Germinal center (tissue), 1 donor: Measurements from ENCODE around the gene HHEX.
A peak's percentile ranks its signal among the peaks of the same experiment; 100 is the strongest.

Experiments
- DNase-seq: peaks from one replicate; pipeline ENCODE4 v3.0.0; 2012; ENCODE audit warnings: mixed read lengths, low spot score

Gene HHEX

DNA sequence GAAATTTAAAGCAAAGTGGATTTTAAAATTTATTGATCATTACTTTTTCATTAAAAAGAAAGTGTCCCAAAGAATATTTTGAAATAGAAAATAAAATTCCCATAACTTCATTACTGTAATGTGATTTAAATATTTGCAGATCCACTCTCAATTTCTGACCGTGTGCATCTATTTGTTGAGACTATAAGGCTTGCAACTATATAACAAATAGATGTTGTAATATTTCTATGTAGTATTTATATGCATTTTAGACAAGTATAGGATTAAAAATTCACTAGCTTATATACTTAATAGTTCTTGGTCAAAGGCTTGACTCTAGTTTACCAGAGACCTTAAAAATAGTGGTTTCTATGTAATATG is 3.8 kb downstream of the HHEX start:
- no peak for DNase-seq

DNA sequence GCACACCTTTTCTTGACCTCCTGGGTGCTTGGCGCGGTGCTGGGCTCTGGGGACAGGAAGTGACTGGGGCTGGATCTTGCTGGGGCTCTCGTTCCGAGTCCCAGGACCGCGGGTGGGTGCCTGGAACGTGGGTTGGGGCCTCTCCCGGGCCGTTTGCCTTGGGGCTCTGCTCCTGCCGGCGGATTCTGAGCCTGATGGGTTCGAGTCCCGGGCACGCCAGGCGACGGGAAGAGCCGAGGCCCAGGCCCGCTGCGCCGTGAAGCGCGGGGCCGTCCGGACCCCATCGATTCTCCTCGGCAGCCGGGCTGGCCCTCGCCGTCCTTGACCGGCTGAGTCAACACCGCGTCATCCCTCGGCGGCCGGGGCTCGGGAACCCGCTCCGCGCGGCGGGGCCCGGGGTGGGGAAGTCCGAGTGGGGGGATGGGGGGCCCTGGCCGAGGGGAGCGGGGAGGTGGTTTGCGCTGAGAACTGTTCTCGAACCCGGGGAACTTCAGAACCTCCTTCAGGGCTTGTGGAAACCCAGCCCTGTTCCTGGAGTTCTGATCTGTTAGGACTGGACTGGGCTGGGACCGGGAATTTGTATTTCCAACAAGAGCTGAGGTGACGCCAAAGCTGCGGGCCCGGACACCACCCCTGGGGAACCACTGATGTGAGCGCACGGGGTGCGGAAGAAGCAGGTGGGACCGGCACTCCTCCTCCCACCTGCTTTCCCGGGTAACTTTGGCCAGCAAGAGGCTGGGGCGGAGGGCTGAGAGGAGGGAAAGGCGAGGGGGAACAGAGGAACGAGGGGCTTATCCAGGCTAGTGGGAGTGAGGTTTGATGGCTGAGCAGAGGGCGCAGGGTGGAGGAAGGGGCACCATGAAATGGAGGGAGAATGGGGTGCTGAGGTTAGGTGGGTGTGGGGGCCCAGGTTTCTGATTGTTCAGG is 6.2 kb downstream of the HHEX start:
- DNase-seq = no peak

DNA sequence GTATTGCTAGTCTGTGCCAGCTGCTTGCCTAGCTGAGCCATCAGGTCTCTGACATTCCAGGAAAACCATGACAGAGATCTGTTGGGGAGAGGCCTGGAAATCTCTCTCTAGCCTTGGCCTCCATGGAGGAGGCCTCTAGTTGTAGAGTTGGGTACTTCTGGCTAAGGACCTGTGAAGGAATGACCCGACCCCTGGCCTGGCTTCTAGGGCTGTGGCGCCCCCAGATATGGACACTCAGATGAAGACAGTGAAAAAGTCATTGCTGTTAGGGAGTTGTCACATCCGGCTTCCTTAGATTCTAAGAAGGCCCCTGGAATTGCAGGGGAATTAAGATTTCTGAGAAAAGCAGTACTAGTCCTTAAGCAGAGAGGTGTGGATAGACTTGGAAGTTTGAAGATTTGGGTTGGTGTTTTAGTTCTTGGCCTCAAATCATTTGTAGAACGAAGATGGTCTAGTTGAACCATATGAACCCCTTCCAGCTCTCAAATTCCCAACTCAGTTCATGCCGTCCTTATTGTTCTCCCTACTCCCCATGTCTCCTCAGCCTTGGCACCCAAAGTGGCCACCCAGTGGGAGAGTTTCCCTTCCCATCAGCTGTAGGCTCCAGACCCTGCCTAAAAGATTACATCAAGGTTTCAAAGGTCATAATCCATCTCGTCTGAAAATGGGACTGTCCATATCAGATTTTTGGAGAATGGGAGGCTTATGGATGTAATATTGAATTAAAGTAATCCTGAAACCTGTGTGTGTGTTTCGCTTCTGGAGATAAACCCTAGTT is 7.0 kb downstream of the HHEX start:
- DNase-seq = no peak

DNA sequence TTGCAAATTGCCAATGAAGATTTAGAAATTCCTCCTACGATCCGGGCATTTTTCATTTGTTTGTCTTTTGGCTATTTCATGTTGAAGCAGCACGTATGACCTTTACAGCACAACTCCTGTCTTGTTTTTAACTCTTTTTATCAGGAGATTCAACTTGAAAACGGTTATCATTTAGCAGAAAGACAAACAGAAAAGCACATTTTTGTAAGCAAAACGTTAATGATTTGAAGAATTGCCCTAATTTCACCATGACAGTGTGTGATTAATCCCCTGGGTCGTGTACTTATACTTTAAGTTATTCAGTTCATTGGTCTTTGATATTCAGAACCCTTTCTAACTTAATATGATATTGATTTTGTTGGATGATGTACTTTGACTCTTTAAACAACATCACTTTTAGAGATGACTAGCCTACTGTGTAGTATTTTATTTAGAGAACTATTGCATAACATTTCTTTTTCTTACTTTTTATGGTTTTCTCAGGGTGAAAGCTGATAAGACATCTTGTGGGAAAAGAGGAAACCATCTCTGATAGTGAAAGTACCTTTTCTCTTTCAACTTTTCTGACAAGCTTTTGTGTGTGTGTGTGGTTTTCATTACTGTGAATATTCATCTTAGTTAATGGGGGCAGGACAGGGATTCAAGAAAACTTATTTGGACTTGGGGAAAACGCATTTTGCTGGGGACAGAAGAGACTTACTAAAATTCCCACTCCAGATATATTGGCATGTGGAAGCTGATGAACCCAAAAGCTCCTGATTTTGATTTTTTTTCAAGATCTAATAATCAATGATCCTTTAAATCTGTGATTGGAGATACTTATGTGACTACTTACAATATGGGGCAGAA is 8.1 kb downstream of the HHEX start:
- no peak for DNase-seq

GRCh38 chr10:92699193-92699517 is 9.4 kb downstream of the HHEX start:
- no peak for DNase-seq

GRCh38 chr10:92699518-92700381 is 10.0 kb downstream of the HHEX start:
- DNase-seq = peak; percentile 48

DNA sequence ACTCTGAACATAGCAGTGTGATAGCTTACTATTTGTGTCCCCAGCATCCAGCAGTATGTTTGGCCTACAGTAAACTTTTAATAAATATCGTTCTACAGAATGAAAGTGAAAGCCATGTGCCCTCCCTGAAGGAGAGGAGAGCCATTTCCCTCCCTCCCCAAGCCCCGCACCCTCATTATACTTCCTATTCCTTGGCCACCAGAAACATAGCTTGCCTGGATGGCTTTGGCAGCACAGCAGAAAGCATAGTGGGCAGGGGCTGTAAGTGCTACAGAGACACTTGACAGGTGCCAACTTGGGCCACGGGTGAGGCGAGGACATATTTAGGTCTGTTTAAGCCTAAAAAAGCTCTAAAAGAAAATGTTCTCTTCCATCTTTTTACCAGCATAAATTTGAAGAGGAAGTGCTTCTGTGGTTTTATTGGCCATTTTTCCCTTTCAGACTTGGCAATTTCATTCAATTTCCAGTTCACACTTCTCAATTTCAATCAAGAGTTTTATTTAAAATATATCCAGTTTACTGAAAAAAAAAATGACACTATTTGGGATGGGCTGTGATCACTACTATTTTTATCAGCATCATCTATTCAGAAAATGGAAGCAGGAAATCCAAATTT is 12.7 kb downstream of the HHEX start:
- DNase-seq = no peak

DNA sequence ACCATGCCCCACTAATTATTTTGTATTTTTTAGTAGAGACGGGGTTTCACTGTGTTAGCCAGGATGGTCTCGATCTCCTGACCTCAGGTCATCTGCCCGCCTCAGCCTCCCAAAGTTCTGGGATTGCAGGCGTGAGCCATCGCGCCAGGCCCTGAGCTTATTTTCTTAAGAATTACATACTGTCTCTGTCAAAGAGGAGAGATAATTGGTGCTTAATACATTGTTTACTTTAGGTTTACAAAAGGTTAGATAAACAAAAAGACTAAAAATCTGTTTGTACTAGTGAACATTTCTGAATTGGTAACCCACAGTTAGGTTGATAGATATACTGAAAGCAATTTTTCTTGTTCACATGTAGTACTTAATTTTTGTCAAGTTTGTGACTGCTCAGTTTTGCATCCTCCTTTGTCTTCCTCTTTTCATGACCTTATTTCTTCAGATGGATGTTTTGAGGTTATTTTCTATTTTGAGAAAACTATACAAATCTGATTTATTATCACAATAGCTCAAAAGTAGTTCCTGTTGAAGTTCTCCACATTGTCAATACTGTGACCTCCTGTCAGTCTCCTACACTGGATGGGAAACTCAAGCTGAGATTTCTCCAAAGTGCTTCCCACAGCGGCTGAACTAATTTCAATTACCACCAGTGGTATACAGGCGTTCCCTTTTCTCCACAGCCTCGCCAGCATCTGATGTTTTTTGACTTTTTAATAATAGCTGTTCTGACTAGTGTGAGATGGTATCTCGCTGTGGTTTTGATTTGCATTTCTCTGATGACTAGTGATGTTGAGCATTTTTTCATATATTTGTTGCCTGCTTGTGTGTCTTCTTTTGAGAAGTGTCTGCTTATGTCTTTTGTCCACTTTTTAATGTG is 22.5 kb downstream of the HHEX start:
- no peak for DNase-seq

DNA sequence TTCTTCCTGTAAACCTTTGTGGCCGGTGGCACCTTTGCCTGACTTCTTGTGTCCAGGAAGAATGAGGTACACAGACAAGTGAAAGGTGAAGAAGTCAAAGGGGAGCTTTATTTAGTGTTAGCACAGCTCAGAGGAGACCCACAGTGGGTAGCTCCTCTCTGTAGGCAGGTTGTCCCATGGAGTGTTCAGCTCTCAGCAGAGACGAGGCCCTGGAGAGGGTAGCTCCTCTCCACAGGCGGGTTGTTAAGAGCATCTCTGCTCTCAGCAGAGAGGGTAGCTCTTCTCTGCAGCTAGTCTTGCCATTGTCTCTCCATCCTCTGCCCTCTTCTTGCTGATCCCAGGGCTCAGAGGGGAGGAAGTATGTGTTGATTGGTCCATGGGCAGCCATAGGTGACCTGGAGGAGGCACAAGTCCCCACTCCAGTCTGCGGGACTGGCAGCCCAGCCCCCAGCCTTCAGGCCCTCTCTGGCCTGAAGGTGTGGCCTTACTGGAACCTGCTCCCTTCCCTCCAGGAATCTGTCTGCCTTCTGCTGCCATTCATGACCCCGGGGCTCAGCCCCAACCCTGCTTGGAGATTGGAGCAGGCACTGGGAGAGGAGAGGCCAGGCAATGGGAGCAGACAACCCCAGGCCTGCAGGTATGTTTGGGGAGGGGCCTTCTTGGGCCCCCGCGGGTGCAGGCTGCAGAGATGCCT is 24.5 kb downstream of the HHEX start:
- no peak for DNase-seq

GRCh38 chr10:92714872-92715271 is 25.1 kb downstream of the HHEX start:
- DNase-seq = no peak

DNA sequence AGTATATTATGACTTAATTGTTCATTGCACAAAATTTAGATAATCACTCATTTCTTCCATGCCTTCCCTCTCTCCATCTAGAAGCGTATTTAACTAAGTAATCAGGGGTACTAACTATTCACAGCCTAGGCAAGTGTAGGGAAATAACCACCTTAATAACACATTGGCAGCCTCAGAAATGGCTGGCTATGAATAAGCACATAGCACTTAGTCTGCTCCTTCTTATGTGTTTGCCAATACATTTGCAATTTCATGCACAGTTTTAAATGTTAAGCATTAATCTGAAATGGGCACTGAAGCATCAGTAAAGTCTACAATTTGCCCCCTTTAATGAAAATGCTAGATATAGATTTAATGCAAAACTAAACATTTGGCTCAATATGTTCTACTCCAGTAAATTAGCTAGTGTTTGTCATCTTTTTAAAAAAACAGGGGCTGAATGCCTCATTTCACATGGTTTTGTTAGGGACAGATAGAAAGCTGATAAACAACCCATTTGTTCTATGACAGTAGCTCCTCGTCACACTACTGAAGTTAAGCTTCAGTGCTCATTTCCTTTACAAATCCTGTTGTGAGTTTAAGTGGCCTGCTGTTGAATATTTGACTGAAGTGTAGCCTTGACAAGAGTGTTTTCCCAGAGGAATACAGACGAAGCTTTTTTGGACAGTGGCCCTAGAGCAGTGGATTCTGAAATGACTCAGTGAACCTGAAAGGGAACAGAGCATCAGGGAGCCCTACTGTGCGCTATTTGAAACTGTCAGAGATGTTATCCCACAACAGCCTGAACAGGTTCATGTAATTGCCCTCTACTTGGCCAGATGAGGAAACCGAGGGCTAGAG is 30.5 kb downstream of the HHEX start:
- peak; percentile 34 for DNase-seq

GRCh38 chr10:92720831-92721165 is 31.0 kb downstream of the HHEX start:
- DNase-seq = no peak

- DNase-seq = no peak
These were observed 32.6 kb downstream of the HHEX start for GRCh38 chr10:92722349-92722748.

DNA sequence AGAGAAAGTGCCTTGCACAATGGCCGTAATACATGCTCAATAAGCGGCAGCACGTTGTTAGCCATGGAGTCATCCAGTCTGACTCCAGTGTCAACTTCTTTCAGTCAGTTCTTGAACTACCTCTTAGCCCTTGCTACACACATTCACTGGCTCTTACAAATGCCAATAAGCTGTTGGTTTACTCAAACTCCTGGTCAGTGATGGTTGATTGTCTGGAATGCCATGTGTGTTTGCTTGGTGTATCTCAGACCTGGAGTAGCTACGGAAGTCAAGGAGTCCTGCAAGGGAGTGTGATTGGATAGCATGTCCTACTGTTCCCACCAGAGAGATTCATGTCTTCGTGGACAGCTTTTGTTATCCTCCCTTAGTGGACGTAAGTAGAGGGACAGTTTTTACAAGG is 37.4 kb downstream of the HHEX start:
- no peak for DNase-seq

DNA sequence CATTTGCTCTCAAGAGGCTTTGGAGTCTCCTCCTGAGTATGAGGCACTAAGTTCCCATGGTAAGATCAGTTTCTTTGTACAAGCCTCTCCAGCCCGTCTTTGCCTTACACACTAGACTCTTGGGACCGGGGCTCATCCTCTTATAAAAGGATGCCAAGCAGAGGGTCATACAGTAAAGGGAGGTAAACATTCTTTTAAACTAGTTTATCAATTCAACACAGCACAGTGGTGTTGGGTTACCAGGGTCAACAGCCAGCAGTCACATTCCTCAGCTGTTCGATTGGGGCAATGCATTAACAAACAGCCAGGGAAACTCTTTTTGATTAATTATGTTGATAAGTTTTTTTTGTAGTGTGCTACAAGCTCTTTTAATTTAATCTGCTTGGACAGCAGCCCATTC is 37.8 kb downstream of the HHEX start:
- DNase-seq = no peak

- peak; percentile 66 for DNase-seq
These were observed 40.1 kb downstream of the HHEX start for GRCh38 chr10:92729886-92730285.

DNA sequence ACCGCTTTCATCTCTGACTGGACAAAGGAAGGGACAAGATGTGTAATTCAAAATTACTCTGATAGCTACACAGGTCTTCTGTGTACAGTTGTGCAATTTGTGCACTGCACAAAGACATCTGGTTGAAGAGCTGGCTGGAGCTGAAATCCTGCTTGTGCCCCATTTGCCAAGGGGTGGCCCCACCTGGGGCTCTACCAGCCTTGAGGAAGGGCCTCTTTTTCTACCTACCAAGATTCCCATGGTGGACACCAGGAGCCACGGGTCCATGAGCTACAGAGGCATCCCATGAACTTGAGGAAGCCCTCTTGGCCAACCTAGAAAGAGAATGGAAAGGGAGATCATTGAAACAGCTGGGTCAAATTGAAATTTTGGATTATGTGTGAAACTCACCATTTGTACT is 43.2 kb downstream of the HHEX start:
- DNase-seq = no peak

DNA sequence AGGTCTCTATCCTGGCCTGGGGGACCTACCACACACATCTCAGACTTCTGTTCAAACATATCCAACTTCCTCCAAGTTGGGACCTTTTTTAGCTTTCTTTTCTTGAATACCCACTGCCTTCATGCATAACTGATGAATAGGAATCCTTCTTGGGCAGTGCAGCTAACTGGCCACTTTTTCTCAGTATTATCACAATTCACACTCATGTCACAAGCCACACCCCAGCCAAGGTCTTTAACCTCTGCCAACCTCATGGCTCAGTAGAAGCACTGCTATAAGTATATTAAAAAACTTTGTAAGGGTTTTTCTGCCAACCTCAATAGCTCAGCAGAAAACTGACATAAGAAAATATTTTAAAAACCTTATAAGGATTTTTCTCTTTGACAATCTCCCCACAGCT is 44.5 kb downstream of the HHEX start:
- DNase-seq = no peak

GRCh38 chr10:92735938-92736337 is 46.2 kb downstream of the HHEX start:
- no peak for DNase-seq
